ENCODE measurements around the gene MDFIC. TPM values are rescaled to one million over a fixed set of nuclear protein-coding genes. Genes with fewer than 3 reads are reported as not detected.
A peak's percentile ranks its signal among the peaks of the same experiment; 100 is the strongest.

Gene MDFIC
- total and polyA plus RNA-seq, 4 experiments from 2014 or later: 68.1 to 194 (median 129) TPM

DNA sequence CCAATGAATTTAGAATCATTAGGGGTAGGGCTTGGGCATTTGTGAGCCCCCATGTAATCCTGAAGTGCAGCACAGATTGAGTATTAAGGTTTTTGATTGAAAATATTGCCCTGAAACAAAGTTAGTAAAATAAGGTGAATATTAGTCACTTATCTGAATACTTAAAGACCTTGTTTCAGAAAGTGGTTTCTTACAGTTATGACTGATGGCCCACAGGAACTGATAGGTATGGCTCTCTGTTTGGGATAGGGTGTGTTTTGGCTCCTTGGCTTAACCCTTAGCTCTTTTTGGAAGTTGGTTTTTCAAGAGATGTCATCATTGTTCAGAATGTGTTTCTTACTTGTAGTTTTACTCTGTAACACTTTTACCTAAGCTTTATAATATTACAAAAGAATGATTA lies 34.8 kb downstream of the MDFIC start:
- Mint-ChIP-seq H3K36me3 (peaks cover 30 to 48% of the 10 kb centered on the region in 2 donors), H3K27ac (peak overlapping the region in 1 of 7 donors; percentile 24)
- CTCF ChIA-PET (ENCODE audit: partially characterized antibody): interaction anchor here (1.2 to 2.8 kb wide), 2 partner anchors 10 to 92 kb away, joined by 3 to 13 read pairs; no protein-coding TSS in a partner anchor

DNA sequence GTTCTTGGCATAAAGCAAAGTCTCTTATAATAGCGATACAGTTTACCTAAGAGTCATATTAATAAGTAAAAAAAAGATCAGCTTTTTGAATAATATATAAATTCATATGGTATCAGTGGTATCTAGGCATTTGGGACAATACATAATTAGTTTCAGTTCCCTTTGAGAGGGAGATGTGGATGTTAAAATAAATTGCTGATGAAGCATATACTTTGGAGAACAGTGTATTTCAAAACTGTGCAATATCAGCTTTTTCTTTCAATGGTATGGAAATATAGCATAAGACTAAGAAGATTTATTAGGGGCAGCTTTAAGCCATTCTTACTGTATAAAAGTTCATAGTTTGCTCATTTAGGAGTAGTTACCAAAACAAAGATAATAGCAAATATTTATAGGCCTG lies 35.5 kb downstream of the MDFIC start:
- ChIA-PET CTCF (ENCODE audit: partially characterized antibody) (interaction anchor here (2.8 kb wide), 1 partner anchor 92 kb away, joined by 13 read pairs; no protein-coding TSS in a partner anchor), POLR2A (ENCODE audit: partially characterized antibody) (interaction anchor here (1.0 to 1.7 kb wide), 3 partner anchors 14 to 26 kb away, joined by 3 to 4 read pairs (median 3); no protein-coding TSS in a partner anchor)
- no peaks in the 10 kb centered on the region for H3K9me3 Mint-ChIP-seq
- H3K27ac Mint-ChIP-seq: peak overlapping the region in 4 of 7 donors; percentile 14 to 66 (median 47)
- Histone ChIP-seq H3K4me1 (ENCODE audit: insufficient read depth, low read length) (peaks cover 89% of the 10 kb centered on the region), H3K27me3 (ENCODE audit: insufficient read depth, low read length) (no peaks in the 10 kb centered on the region), H3K4me3 (ENCODE audit: low read length in 2 of 2) (no peak overlapping the region), H3K9me3 (ENCODE audit: control insufficient read depth in 1 of 2, low read length in 2 of 2) (no peaks in the 10 kb centered on the region), H3K27ac (ENCODE audit: low read depth, low read length) (no peak overlapping the region), H3K36me3 (ENCODE audit: insufficient read depth, low read length) (peaks cover 5% of the 10 kb centered on the region)
- intact Hi-C loops (cut with micrococcal nuclease): no loop called here
- DNase-seq: no peak
- peaks cover 64 to 86% (median 76%) of the 10 kb centered on the region in 4 donors for H3K4me1 Mint-ChIP-seq
- H3K36me3 Mint-ChIP-seq: peaks cover 30 to 45% of the 10 kb centered on the region in 2 donors
- H3K27me3 Mint-ChIP-seq: no peaks in the 10 kb centered on the region
- peak overlapping the region in 1 of 8 donors; percentile 19 for H3K4me3 Mint-ChIP-seq

More for the DNA sequence above, 34.8 kb downstream of the MDFIC start:
- no peak for DNase-seq
- Histone ChIP-seq H3K4me3 (ENCODE audit: low read length in 2 of 2) (no peak overlapping the region), H3K27ac (ENCODE audit: low read depth, low read length) (no peak overlapping the region), H3K27me3 (ENCODE audit: insufficient read depth, low read length) (no peaks in the 10 kb centered on the region), H3K9me3 (ENCODE audit: control insufficient read depth in 1 of 2, low read length in 2 of 2) (no peaks in the 10 kb centered on the region), H3K4me1 (ENCODE audit: insufficient read depth, low read length) (peaks cover 87% of the 10 kb centered on the region), H3K36me3 (ENCODE audit: insufficient read depth, low read length) (peaks cover 5% of the 10 kb centered on the region)
- Mint-ChIP-seq H3K27me3 (no peaks in the 10 kb centered on the region), H3K9me3 (no peaks in the 10 kb centered on the region), H3K4me3 (peak overlapping the region in 3 of 8 donors; percentile 8 to 59 (median 19)), H3K4me1 (peaks cover 59 to 83% (median 73%) of the 10 kb centered on the region in 4 donors)
- intact Hi-C loops (cut with micrococcal nuclease): no loop called here
- POLR2A ChIA-PET (ENCODE audit: partially characterized antibody): interaction anchor here (1.7 kb wide), 1 partner anchor 25 kb away, joined by 4 read pairs; no protein-coding TSS in a partner anchor

DNA sequence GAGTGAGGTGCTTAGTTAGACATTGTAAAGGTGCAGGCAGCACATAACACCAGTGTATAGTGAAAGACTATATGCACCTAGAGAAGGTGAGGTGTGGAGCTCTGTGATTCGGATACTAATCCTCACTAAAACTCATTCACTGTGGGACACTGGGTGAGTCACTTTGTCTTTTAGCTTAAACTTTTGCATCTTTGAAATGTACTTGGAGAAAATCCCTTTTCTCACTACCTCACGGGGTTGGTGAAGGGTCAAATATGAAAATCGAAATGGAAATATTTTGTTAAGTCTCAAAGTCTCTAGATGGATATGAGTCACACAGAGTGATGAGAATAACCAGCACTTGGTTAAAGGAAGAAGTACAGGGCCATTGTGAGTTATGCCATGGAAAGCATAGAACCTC lies 38.0 kb downstream of the MDFIC start:
- H3K4me1 Mint-ChIP-seq: peaks cover 60 to 88% (median 75%) of the 10 kb centered on the region in 4 donors
- no peaks in the 10 kb centered on the region for H3K27me3 Mint-ChIP-seq
- H3K36me3 Mint-ChIP-seq: peaks cover 23 to 42% of the 10 kb centered on the region in 2 donors
- ChIA-PET CTCF (ENCODE audit: partially characterized antibody) (interaction anchor here (1.3 kb wide), 1 partner anchor 17 kb away, joined by 3 read pairs; no protein-coding TSS in a partner anchor), POLR2A (ENCODE audit: partially characterized antibody) (interaction anchor here (0.6 to 1.1 kb wide), 2 partner anchors 15 to 49 kb away, joined by 3 read pairs; no protein-coding TSS in a partner anchor)
- peak overlapping the region in 3 of 7 donors; percentile 19 to 64 (median 34) for H3K27ac Mint-ChIP-seq
- Histone ChIP-seq H3K4me3 (ENCODE audit: low read length in 2 of 2) (no peak overlapping the region), H3K36me3 (ENCODE audit: insufficient read depth, low read length) (peaks cover 5% of the 10 kb centered on the region), H3K9me3 (ENCODE audit: control insufficient read depth in 1 of 2, low read length in 2 of 2) (no peaks in the 10 kb centered on the region), H3K27me3 (ENCODE audit: insufficient read depth, low read length) (no peaks in the 10 kb centered on the region), H3K4me1 (ENCODE audit: insufficient read depth, low read length) (peaks cover 92% of the 10 kb centered on the region), H3K27ac (ENCODE audit: low read depth, low read length) (no peak overlapping the region)
- DNase-seq: peak in 1 of 5 donors; percentile 45
- H3K9me3 Mint-ChIP-seq: no peaks in the 10 kb centered on the region
- intact Hi-C loops (cut with micrococcal nuclease): no loop called here
- H3K4me3 Mint-ChIP-seq: peak overlapping the region in 4 of 8 donors; percentile 39 to 66 (median 61)

DNA sequence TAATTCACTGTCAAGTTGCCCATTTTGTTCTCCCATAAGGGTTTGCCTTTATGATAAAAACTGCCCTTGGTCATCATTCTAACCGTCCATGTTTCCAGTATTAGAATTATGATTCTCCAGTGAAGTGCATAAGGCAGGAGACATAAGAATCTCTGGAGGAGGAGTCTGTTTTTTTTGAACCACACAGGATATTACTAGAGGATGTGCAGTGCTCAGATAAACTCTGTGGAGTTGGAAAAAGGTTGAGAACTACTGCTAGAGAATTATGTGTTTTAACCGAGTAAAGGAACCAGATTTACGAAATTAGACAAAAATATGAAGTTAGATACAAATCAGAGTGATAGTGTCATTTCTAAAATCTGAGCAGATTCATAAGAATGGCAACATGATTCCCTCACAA lies 40.5 kb downstream of the MDFIC start:
- Mint-ChIP-seq H3K27me3 (no peaks in the 10 kb centered on the region), H3K9me3 (no peaks in the 10 kb centered on the region), H3K4me3 (peak overlapping the region in 5 of 8 donors; percentile 25 to 57 (median 45)), H3K36me3 (peaks cover 32 to 44% of the 10 kb centered on the region in 2 donors), H3K4me1 (peaks cover 61 to 90% (median 75%) of the 10 kb centered on the region in 4 donors), H3K27ac (peak overlapping the region in 5 of 7 donors; percentile 10 to 42 (median 25))
- CTCF ChIA-PET (ENCODE audit: partially characterized antibody): no interaction called here
- peaks cover 94% of the 10 kb centered on the region for H3K4me1 ChIP-seq (ENCODE audit: insufficient read depth, low read length)
- no peaks in the 10 kb centered on the region for H3K9me3 ChIP-seq (ENCODE audit: control insufficient read depth in 1 of 2, low read length in 2 of 2)
- H3K27me3 ChIP-seq (ENCODE audit: insufficient read depth, low read length): no peaks in the 10 kb centered on the region
- no peak for DNase-seq
- no peak overlapping the region for H3K27ac ChIP-seq (ENCODE audit: low read depth, low read length)
- intact Hi-C loops (cut with micrococcal nuclease): no loop called here
- H3K4me3 ChIP-seq (ENCODE audit: low read length in 2 of 2): no peak overlapping the region
- POLR2A ChIA-PET (ENCODE audit: partially characterized antibody): no interaction called here
- no peaks in the 10 kb centered on the region for H3K36me3 ChIP-seq (ENCODE audit: insufficient read depth, low read length)

DNA sequence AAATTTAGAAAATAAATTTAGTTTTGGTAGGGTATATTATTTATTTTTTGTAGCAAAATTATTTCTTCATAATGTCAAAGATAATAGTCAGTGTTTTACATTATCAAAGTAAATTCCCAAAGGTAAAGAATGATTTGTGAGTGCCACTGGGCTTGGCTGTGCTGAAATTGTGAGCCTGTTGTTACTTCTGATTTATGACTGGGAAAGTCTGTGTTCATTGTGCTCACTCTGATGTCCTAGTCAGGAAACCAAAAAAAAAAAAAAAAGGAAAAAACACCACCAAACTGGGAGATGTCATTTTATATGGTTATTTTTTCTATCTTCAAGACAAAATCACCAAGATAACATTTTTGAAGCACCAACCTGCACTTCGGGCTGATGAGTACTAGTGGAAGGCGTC lies 44.3 kb downstream of the MDFIC start:
- intact Hi-C loops (cut with micrococcal nuclease): loop anchor here (5.0 kb wide), 1 partner anchor 34 kb away; no protein-coding TSS in a partner anchor
- Mint-ChIP-seq H3K4me3 (peak overlapping the region in 5 of 8 donors; percentile 7 to 51 (median 23)), H3K4me1 (peaks cover 61 to 90% (median 76%) of the 10 kb centered on the region in 4 donors), H3K9me3 (no peaks in the 10 kb centered on the region), H3K27me3 (no peaks in the 10 kb centered on the region), H3K36me3 (peaks cover 27 to 34% of the 10 kb centered on the region in 2 donors), H3K27ac (peak overlapping the region in 2 of 7 donors; percentile 15 to 19)
- POLR2A ChIA-PET (ENCODE audit: partially characterized antibody): interaction anchor here (0.9 kb wide), 1 partner anchor 42 kb away, joined by 3 read pairs; no protein-coding TSS in a partner anchor
- no peaks in the 10 kb centered on the region for H3K36me3 ChIP-seq (ENCODE audit: insufficient read depth, low read length)
- no peaks in the 10 kb centered on the region for H3K27me3 ChIP-seq (ENCODE audit: insufficient read depth, low read length)
- no peak for DNase-seq
- no peak overlapping the region for H3K27ac ChIP-seq (ENCODE audit: low read depth, low read length)
- H3K9me3 ChIP-seq (ENCODE audit: control insufficient read depth in 1 of 2, low read length in 2 of 2): no peaks in the 10 kb centered on the region
- CTCF ChIA-PET (ENCODE audit: partially characterized antibody): no interaction called here
- H3K4me1 ChIP-seq (ENCODE audit: insufficient read depth, low read length): peaks cover 96% of the 10 kb centered on the region
- no peak overlapping the region for H3K4me3 ChIP-seq (ENCODE audit: low read length in 2 of 2)

- H3K36me3 Mint-ChIP-seq: peaks cover 24 to 25% of the 10 kb centered on the region in 2 donors
- no peak overlapping the region for H3K4me3 ChIP-seq (ENCODE audit: low read length in 2 of 2)
- H3K27ac ChIP-seq (ENCODE audit: low read depth, low read length): peak overlapping the region; percentile 19
- H3K4me1 ChIP-seq (ENCODE audit: insufficient read depth, low read length): peaks cover 95% of the 10 kb centered on the region
- peak overlapping the region in 2 of 7 donors; percentile 22 to 83 for H3K27ac Mint-ChIP-seq
- ChIA-PET CTCF (ENCODE audit: partially characterized antibody) (no interaction called here), POLR2A (ENCODE audit: partially characterized antibody) (no interaction called here)
- peak overlapping the region in 2 of 8 donors; percentile 3 to 4 for H3K4me3 Mint-ChIP-seq
- no peaks in the 10 kb centered on the region for H3K27me3 Mint-ChIP-seq
- DNase-seq: no peak
- no peaks in the 10 kb centered on the region for H3K9me3 Mint-ChIP-seq
- intact Hi-C loops (cut with micrococcal nuclease): loop anchor here (2.0 to 5.0 kb wide), 2 partner anchors 20 to 37 kb away; no protein-coding TSS in a partner anchor
- H3K27me3 ChIP-seq (ENCODE audit: insufficient read depth, low read length): no peaks in the 10 kb centered on the region
- no peaks in the 10 kb centered on the region for H3K36me3 ChIP-seq (ENCODE audit: insufficient read depth, low read length)
- peaks cover 69 to 91% (median 80%) of the 10 kb centered on the region in 4 donors for H3K4me1 Mint-ChIP-seq
- no peaks in the 10 kb centered on the region for H3K9me3 ChIP-seq (ENCODE audit: control insufficient read depth in 1 of 2, low read length in 2 of 2)
These were observed 47.2 kb downstream of the MDFIC start for GRCh38 chr7:114969096-114969495.

- intact Hi-C loops (cut with micrococcal nuclease): loop anchor here (1.0 kb wide), 1 partner anchor 10 kb away; no protein-coding TSS in a partner anchor
- H3K27ac Mint-ChIP-seq: peak overlapping the region; percentile 38 to 83 (median 67)
- peak in 2 of 5 donors; percentile 14 to 16 for DNase-seq
- H3K4me3 ChIP-seq (ENCODE audit: low read length in 2 of 2): no peak overlapping the region
- peaks cover 95% of the 10 kb centered on the region for H3K4me1 ChIP-seq (ENCODE audit: insufficient read depth, low read length)
- H3K27ac ChIP-seq (ENCODE audit: low read depth, low read length): peak overlapping the region; percentile 19
- H3K36me3 ChIP-seq (ENCODE audit: insufficient read depth, low read length): no peaks in the 10 kb centered on the region
- no peaks in the 10 kb centered on the region for H3K27me3 Mint-ChIP-seq
- ChIA-PET CTCF (ENCODE audit: partially characterized antibody) (interaction anchor here (1.1 kb wide), 1 partner anchor 15 kb away, joined by 3 read pairs; no protein-coding TSS in a partner anchor), POLR2A (ENCODE audit: partially characterized antibody) (interaction anchor here (0.6 to 1.2 kb wide), 3 partner anchors 12 to 16 kb away, joined by 3 read pairs; no protein-coding TSS in a partner anchor)
- peak overlapping the region; percentile 39 to 87 (median 72) for H3K4me3 Mint-ChIP-seq
- H3K9me3 Mint-ChIP-seq: no peaks in the 10 kb centered on the region
- H3K9me3 ChIP-seq (ENCODE audit: control insufficient read depth in 1 of 2, low read length in 2 of 2): no peaks in the 10 kb centered on the region
- H3K4me1 Mint-ChIP-seq: peaks cover 73 to 95% (median 82%) of the 10 kb centered on the region in 4 donors
- no peaks in the 10 kb centered on the region for H3K27me3 ChIP-seq (ENCODE audit: insufficient read depth, low read length)
- H3K36me3 Mint-ChIP-seq: peaks cover 17 to 18% of the 10 kb centered on the region in 2 donors
These were observed 48.4 kb downstream of the MDFIC start for GRCh38 chr7:114970308-114970707.
